ENCODE measurements around the gene ABHD16B.
A peak's percentile ranks its signal among the peaks of the same experiment; 100 is the strongest.

The ABHD16B gene

DNA sequence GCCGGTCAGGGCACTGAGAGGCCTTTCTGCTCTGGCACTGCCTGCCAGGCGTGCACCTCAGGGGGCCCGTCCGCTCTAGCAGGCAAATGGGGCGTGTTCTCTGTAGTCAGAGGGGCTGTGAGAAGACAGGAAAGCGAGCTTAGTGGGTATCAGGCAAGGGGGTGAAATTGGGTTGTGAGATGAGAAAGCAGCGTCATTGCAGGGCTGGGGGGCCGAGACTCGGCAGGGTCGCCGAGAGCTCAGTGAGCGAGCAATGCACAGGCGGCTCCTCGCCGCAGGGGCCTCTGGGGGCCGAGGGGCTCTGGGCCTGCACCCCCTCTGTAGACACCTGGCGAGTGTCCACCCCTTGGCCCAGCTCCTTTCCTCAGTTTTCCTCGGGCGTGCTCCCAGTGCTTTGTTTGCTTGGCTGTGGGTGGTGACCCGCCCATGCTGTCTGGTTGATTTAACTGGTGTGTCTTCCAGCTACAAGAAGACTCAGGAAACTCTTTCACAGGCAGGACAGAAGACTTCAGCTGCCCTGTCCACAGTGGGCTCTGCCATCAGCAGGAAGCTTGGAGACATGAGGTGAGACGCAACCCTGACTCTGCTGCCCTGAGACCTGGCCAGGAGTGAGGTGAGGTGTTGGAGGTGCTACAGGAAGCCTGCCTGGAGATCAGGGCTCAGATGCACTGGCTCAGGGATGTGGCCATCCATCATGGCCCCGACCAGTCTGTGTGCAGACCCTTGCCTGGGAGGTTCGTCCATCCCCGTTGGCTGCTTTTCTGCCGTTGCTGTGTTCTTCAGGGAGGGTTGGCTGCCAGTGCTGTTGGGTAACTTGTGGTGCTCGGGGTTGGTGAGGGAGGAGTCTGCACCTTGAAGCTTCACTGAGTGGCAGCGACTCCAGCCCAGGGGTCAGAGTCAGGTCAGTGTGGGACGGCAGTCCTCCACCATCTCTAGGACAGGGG lies 21.2 kb downstream of the ABHD16B start:
- POLR2A ChIA-PET (ENCODE audit: low non-redundant PET) = no interaction called here
- CTCF ChIA-PET = interaction anchor here (0.8 kb wide), 1 partner anchor 8 kb away, joined by 3 read pairs; no protein-coding TSS in a partner anchor
- DNase-seq (ENCODE audit: low spot score) = no peak
- TF ChIP-seq, protein P1, sequence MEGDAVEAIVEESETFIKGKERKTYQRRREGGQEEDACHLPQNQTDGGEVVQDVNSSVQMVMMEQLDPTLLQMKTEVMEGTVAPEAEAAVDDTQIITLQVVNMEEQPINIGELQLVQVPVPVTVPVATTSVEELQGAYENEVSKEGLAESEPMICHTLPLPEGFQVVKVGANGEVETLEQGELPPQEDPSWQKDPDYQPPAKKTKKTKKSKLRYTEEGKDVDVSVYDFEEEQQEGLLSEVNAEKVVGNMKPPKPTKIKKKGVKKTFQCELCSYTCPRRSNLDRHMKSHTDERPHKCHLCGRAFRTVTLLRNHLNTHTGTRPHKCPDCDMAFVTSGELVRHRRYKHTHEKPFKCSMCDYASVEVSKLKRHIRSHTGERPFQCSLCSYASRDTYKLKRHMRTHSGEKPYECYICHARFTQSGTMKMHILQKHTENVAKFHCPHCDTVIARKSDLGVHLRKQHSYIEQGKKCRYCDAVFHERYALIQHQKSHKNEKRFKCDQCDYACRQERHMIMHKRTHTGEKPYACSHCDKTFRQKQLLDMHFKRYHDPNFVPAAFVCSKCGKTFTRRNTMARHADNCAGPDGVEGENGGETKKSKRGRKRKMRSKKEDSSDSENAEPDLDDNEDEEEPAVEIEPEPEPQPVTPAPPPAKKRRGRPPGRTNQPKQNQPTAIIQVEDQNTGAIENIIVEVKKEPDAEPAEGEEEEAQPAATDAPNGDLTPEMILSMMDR (conservative IDR thresholded peaks at IDR 0.05; ENCODE audit: low read depth) = no peak
- peak overlapping the region; percentile 51 for H3K27ac ChIP-seq

- TF ChIP-seq, protein P1 (conservative IDR thresholded peaks at IDR 0.05; ENCODE audit: low read depth) = no peak
- CTCF ChIA-PET = no interaction called here
- no peak for DNase-seq (ENCODE audit: low spot score)
- POLR2A ChIA-PET (ENCODE audit: low non-redundant PET) = no interaction called here
- peak overlapping the region; percentile 51 for H3K27ac ChIP-seq
Measured at GRCh38 chr20:63883201-63883593, 21.9 kb downstream of the ABHD16B start.

- DNase-seq (ENCODE audit: low spot score) = no peak
- ChIA-PET POLR2A (ENCODE audit: low non-redundant PET) (interaction anchor here (1.4 kb wide), 1 partner anchor 20 kb away, joined by 3 read pairs; the partner anchor contains the start of gene TPD52L2), CTCF (interaction anchor here (0.5 to 1.3 kb wide), 6 partner anchors 10 to 89 kb away, joined by 3 to 6 read pairs (median 4); no protein-coding TSS in a partner anchor)
- H3K27ac ChIP-seq = peak overlapping the region; percentile 51
- TF ChIP-seq, protein P1 (conservative IDR thresholded peaks at IDR 0.05; ENCODE audit: low read depth) = no peak
Measured at GRCh38 chr20:63884506-63885263, 23.4 kb downstream of the ABHD16B start.

- TF ChIP-seq, protein P1 (conservative IDR thresholded peaks at IDR 0.05; ENCODE audit: low read depth) = no peak
- POLR2A ChIA-PET (ENCODE audit: low non-redundant PET) = interaction anchor here (1.4 kb wide), 1 partner anchor 20 kb away, joined by 3 read pairs; the partner anchor contains the start of gene TPD52L2
- peak overlapping the region; percentile 51 for H3K27ac ChIP-seq
- CTCF ChIA-PET = interaction anchor here (0.8 to 1.3 kb wide), 2 partner anchors 10 to 20 kb away, joined by 3 read pairs; no protein-coding TSS in a partner anchor
- peak; percentile 55 for DNase-seq (ENCODE audit: low spot score)
Measured at GRCh38 chr20:63885264-63886053, 24.2 kb downstream of the ABHD16B start.

DNA sequence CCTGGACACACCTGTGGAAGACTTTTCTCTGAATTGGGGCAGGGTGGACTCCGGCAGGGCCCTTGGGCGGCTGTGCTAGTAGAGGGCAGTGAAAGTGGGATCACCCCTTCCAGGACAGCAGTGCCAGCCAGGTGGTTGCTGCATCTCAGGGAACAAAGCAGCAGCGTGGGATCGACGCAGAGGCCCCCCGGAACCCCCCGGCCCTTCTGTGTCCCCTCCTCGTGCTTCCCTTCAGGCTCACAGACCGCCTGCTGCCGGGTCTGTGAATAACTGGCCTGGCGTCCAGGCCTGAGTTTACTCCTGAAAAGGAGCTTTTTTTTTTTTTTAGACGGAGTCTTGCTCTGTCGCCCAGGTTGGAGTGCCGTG lies 24.7 kb downstream of the ABHD16B start:
- H3K27ac ChIP-seq = peak overlapping the region; percentile 51
- POLR2A ChIA-PET (ENCODE audit: low non-redundant PET) = interaction anchor here (0.7 kb wide), 1 partner anchor 21 kb away, joined by 3 read pairs; the partner anchor contains the start of gene TPD52L2

More for the DNA sequence above, 24.7 kb downstream of the ABHD16B start:
- CTCF ChIA-PET = no interaction called here
- DNase-seq (ENCODE audit: low spot score) = no peak
- TF ChIP-seq, protein P1 (conservative IDR thresholded peaks at IDR 0.05; ENCODE audit: low read depth) = no peak

Data from RWPE1 (cell line).